AG10803 (cell line): Measurements from ENCODE around the gene MKNK2.
"Not testable (repeated sequence)": the region's sequence is repeated elsewhere in the genome, so short reads cannot be mapped to it uniquely, and the experiment has no call there.

Experiments used
- DNase-seq: peaks from one replicate; pipeline ENCODE4 v3.0.0; 2010; ENCODE audit warnings: low read depth
- H3K4me3 ChIP-seq: 2 replicates; pipeline ENCODE4 v1.5.1; 2011; ENCODE audit warnings: mild to moderate bottlenecking, low read length, control low read depth
- TF ChIP-seq, protein P1 (sequence below): conservative IDR thresholded peaks from 2 replicates; pipeline ENCODE4 v1.5.1; 2011; ENCODE audit warnings: mild to moderate bottlenecking, low read length, control low read depth, inconsistent platforms

Gene MKNK2

GRCh38 chr19:1990230-1991017 lies 60.6 kb downstream of the MKNK2 start:
- no peak for DNase-seq
- TF ChIP-seq, protein P1, sequence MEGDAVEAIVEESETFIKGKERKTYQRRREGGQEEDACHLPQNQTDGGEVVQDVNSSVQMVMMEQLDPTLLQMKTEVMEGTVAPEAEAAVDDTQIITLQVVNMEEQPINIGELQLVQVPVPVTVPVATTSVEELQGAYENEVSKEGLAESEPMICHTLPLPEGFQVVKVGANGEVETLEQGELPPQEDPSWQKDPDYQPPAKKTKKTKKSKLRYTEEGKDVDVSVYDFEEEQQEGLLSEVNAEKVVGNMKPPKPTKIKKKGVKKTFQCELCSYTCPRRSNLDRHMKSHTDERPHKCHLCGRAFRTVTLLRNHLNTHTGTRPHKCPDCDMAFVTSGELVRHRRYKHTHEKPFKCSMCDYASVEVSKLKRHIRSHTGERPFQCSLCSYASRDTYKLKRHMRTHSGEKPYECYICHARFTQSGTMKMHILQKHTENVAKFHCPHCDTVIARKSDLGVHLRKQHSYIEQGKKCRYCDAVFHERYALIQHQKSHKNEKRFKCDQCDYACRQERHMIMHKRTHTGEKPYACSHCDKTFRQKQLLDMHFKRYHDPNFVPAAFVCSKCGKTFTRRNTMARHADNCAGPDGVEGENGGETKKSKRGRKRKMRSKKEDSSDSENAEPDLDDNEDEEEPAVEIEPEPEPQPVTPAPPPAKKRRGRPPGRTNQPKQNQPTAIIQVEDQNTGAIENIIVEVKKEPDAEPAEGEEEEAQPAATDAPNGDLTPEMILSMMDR: no peak
- no peak overlapping the region for H3K4me3 ChIP-seq

- TF ChIP-seq, protein P1: no peak
- no peak for DNase-seq
- no peak overlapping the region for H3K4me3 ChIP-seq
These were observed 61.4 kb downstream of the MKNK2 start for GRCh38 chr19:1989513-1990229.

DNA sequence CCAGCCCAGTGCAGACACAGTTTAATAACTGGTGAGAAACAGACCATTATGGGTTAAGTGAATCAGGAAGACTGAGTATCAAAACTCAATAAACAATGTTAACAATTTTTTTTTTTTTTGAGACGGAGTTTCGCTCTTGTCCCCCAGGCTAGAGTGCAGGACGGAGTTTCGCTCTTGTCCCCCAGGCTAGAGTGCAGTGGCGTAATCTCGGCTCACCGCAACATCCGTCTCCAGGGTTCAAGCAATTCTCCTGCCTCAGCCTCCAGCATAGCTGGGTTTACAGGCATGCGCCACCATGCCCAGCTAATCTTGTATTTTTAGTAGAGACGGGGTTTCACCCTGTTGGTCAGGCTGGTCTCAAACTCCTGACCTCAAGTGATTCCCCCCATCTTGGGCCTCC lies 62.6 kb downstream of the MKNK2 start:
- not testable (repeated sequence) for DNase-seq, H3K4me3 ChIP-seq
